Smooth muscle cell (in vitro differentiated cells): ENCODE data around the gene BMERB1. TPM values are rescaled to one million over a fixed set of nuclear protein-coding genes. Genes with fewer than 3 reads are reported as not detected.

Experiments
- DNase-seq: peaks from one replicate; lab custom pipeline; 2025; ENCODE audit not compliant: unreplicated experiment; lab: John Stamatoyannopoulos, UW
- H2AFZ ChIP-seq: fragments of 200-600 bp; sonication (generic); 2 replicates; pipeline ENCODE4 v1.6.0; 2016; ENCODE audit warnings: antibody characterized with exemption, low read depth, mild to moderate bottlenecking
- H3F3A ChIP-seq: fragments of 200-600 bp; sonication (generic); 2 replicates; pipeline ENCODE4 v1.6.0; 2017; ENCODE audit warnings: antibody characterized with exemption, low read depth
- H3K27ac ChIP-seq: fragments of 200-600 bp; sonication (generic); 2 replicates; pipeline ENCODE4 v1.5.1; 2016; ENCODE audit warnings: low read depth, mild to moderate bottlenecking
- H3K27me3 ChIP-seq: fragments of 200-600 bp; sonication (generic); 2 replicates; pipeline ENCODE4 v1.6.1; 2016; ENCODE audit warnings: low read depth, mild to moderate bottlenecking
- H3K36me3 ChIP-seq: fragments of 200-600 bp; sonication (generic); 2 replicates; pipeline ENCODE4 v1.5.1; 2016; ENCODE audit warnings: low read depth
- H3K4me1 ChIP-seq: fragments of 200-600 bp; sonication (generic); 2 replicates; pipeline ENCODE4 v1.5.1; 2016; ENCODE audit warnings: low read depth
- H3K4me2 ChIP-seq: fragments of 200-600 bp; sonication (generic); 2 replicates; pipeline ENCODE4 v1.6.0; 2016; ENCODE audit warnings: mild to moderate bottlenecking
- H3K4me3 ChIP-seq: fragments of 200-600 bp; sonication (generic); 2 replicates; pipeline ENCODE4 v1.5.1; 2016; ENCODE audit warnings: mild to moderate bottlenecking
- H3K79me2 ChIP-seq: fragments of 200-600 bp; sonication (generic); 2 replicates; pipeline ENCODE4 v1.6.0; 2016; ENCODE audit warnings: low read depth, mild to moderate bottlenecking
- H3K9ac ChIP-seq: fragments of 200-600 bp; sonication (generic); 2 replicates; pipeline ENCODE4 v1.6.0; 2016; ENCODE audit warnings: low read depth
- H3K9me3 ChIP-seq: fragments of 200-600 bp; sonication (generic); replicated peaks from 2 replicates; pipeline ENCODE4 v1.5.1; 2016; ENCODE audit warnings: low read depth
- H4K20me1 ChIP-seq: fragments of 200-600 bp; sonication (generic); 2 replicates; pipeline ENCODE4 v1.6.0; 2016; ENCODE audit warnings: low read depth
- WGBS: methylation state at CpG from one replicate; pipeline ENCODE4 v1.1.7; 2016; ENCODE audit warnings: low lambda C conversion rate; 5-methylcytosine and 5-hydroxymethylcytosine counted together
- polyA plus RNA-seq: library from polyadenylated mRNA; unstranded; fragments of >200 nt; fragmentation: Nextera tagmentation; extraction: Ambion mirVana; gene quantifications from 2 replicates; pipeline ENCODE4 v1.2.1, GENCODE V29; 2016
- total RNA-seq: library from RNA; depleted of rRNA; stranded (reverse); fragments of >200 nt; gene quantifications from 2 replicates; pipeline ENCODE4 v1.2.3, GENCODE V29; 2014
- TF ChIP-seq, protein P1 (sequence below): fragments of 200-600 bp; sonication (generic); IDR thresholded peaks from 2 replicates; pipeline ENCODE4 v1.5.1; 2017; ENCODE audit warnings: borderline replicate concordance, mild to moderate bottlenecking, antibody characterized with exemption; ENCODE audit not compliant: insufficient read depth, poor library complexity, severe bottlenecking

BMERB1 gene
- total and polyA plus RNA-seq, 2 experiments from 2014 or later, result 16.5 to 20.0 TPM

DNA sequence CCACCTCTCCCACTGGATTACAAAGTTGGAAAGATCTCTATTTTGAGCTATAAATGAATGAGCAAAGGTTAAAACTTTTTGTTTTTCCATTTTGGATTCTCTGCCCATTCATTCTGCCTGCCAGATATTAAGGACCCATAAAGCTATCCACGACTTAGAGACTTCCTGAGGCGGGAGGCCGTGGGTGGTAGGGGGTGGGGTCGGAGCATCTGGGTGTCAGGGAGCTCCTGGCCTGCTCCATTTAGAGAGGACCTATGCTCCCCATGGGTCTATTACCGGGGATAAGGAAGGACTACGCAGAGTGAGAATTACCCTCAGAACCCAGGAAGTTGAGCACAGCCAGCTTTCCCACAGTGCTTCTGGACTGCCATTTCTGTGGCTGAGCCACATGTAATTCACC is 162.7 kb downstream of the BMERB1 start:
- no peak for DNase-seq
- H3K4me2 ChIP-seq, result no peak overlapping the region
- H3K9ac ChIP-seq, result no peak overlapping the region
- H3K79me2 ChIP-seq, result no peaks in the 10 kb centered on the region
- no peaks in the 10 kb centered on the region for H3K27me3 ChIP-seq
- no peak overlapping the region for H3K27ac ChIP-seq
- peaks cover 11% of the 10 kb centered on the region for H3K36me3 ChIP-seq
- TF ChIP-seq, protein P1, sequence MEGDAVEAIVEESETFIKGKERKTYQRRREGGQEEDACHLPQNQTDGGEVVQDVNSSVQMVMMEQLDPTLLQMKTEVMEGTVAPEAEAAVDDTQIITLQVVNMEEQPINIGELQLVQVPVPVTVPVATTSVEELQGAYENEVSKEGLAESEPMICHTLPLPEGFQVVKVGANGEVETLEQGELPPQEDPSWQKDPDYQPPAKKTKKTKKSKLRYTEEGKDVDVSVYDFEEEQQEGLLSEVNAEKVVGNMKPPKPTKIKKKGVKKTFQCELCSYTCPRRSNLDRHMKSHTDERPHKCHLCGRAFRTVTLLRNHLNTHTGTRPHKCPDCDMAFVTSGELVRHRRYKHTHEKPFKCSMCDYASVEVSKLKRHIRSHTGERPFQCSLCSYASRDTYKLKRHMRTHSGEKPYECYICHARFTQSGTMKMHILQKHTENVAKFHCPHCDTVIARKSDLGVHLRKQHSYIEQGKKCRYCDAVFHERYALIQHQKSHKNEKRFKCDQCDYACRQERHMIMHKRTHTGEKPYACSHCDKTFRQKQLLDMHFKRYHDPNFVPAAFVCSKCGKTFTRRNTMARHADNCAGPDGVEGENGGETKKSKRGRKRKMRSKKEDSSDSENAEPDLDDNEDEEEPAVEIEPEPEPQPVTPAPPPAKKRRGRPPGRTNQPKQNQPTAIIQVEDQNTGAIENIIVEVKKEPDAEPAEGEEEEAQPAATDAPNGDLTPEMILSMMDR, result no peak
- H2AFZ ChIP-seq, result no peak overlapping the region
- no peak overlapping the region for H3K4me3 ChIP-seq
- H3K9me3 ChIP-seq, result no peaks in the 10 kb centered on the region
- 83% methylated on average over 6 of the region's 6 CpGs for WGBS
- H3K4me1 ChIP-seq, result no peaks in the 10 kb centered on the region
- peaks cover 4% of the 10 kb centered on the region for H4K20me1 ChIP-seq
- no peaks in the 10 kb centered on the region for H3F3A ChIP-seq

DNA sequence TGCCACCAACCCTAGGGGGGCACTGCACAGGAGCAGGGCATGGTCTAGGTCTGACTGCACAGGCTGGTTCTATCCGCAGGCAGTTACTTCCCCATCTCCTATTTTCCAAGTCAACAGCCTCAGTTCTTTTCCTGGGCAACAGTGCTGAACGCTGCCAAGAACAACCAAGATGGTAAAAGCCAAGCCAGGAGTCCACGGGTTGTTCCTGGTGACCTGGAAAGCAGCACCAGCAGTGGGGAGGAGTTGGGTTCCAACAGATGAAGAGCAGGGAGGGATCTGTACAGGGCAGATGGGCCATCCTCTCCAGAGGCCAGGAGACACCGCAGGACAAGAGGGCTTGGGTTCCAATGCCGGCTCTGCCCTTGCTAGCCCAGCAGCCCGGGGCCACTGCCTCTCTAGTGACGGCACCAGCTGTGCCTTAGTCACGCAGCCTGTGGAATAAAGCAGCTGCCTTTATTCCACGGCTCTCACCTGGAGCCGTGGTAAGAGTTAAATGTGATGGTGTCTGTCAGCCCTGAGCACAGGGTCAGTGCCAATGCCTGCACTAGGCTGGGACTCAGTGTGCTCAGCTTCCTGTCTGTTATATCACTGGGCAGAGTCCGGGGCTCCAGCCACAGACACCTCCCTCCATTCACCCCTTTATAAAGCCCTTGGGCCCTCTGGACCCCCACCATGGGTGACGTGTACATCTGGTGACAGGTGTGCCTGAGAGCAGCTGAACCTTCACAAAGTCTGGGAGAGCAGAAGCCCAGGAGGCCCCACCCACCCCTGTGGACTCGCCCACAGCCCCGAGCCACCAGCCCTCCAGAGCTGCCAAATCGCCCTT is 163.6 kb downstream of the BMERB1 start:
- Histone ChIP-seq H3K4me1 (no peaks in the 10 kb centered on the region), H3K9ac (no peak overlapping the region), H2AFZ (no peak overlapping the region), H3K79me2 (no peaks in the 10 kb centered on the region), H3K27me3 (no peaks in the 10 kb centered on the region), H3K4me3 (no peak overlapping the region), H3K9me3 (no peaks in the 10 kb centered on the region), H3K27ac (no peak overlapping the region), H3K4me2 (no peak overlapping the region), H3F3A (no peaks in the 10 kb centered on the region), H3K36me3 (peaks cover 14% of the 10 kb centered on the region), H4K20me1 (peaks cover 8% of the 10 kb centered on the region)
- TF ChIP-seq, protein P1, result no peak
- DNase-seq, result no peak
- 98% methylated on average over 15 of the region's 15 CpGs for WGBS

GRCh38 chr16:15598648-15599190 is 164.3 kb downstream of the BMERB1 start:
- H2AFZ ChIP-seq, result no peak overlapping the region
- DNase-seq, result no peak
- no peaks in the 10 kb centered on the region for H3K4me1 ChIP-seq
- WGBS, result 96% methylated on average over 17 of the region's 17 CpGs
- H3K79me2 ChIP-seq, result no peaks in the 10 kb centered on the region
- no peak overlapping the region for H3K4me2 ChIP-seq
- H3K27ac ChIP-seq, result no peak overlapping the region
- no peak overlapping the region for H3K4me3 ChIP-seq
- peaks cover 8% of the 10 kb centered on the region for H4K20me1 ChIP-seq
- H3K27me3 ChIP-seq, result no peaks in the 10 kb centered on the region
- H3K9me3 ChIP-seq, result no peaks in the 10 kb centered on the region
- peaks cover 18% of the 10 kb centered on the region for H3K36me3 ChIP-seq
- TF ChIP-seq, protein P1, result no peak
- no peaks in the 10 kb centered on the region for H3F3A ChIP-seq
- no peak overlapping the region for H3K9ac ChIP-seq
